GM18909 (cell line): ENCODE data around the gene PPP3CA.
"Not testable (repeated sequence)": the region's sequence is repeated elsewhere in the genome, so short reads cannot be mapped to it uniquely, and the experiment has no call there.

ENCODE experiments used
- ATAC-seq: cut with Tn5 transposase; IDR thresholded peaks from one replicate; pipeline ENCODE4 v1.9.1; 2021; ENCODE audit warnings: mild to moderate bottlenecking; ENCODE audit not compliant: unreplicated experiment, poor library complexity

Gene PPP3CA

GRCh38 chr4:101035487-101035886 lies 311.8 kb downstream of the PPP3CA start:
- ATAC-seq: no peak

- ATAC-seq: no peak
These were observed 313.3 kb downstream of the PPP3CA start for GRCh38 chr4:101033986-101034385.

GRCh38 chr4:101032541-101032940 lies 314.8 kb downstream of the PPP3CA start:
- no peak for ATAC-seq

GRCh38 chr4:101031971-101032370 lies 315.4 kb downstream of the PPP3CA start:
- no peak for ATAC-seq

- ATAC-seq: no peak
These were observed 318.4 kb downstream of the PPP3CA start for GRCh38 chr4:101028886-101029285.

- ATAC-seq: no peak
These were observed 319.6 kb downstream of the PPP3CA start for GRCh38 chr4:101027721-101028120.

GRCh38 chr4:101025755-101026154 lies 321.6 kb downstream of the PPP3CA start:
- no peak for ATAC-seq

- no peak for ATAC-seq
These were observed 324.9 kb downstream of the PPP3CA start for GRCh38 chr4:101022151-101023024.

- peak; percentile 67 for ATAC-seq
These were observed 326.4 kb downstream of the PPP3CA start for GRCh38 chr4:101020956-101021355.

- ATAC-seq: peak; percentile 69
These were observed 327.4 kb downstream of the PPP3CA start for GRCh38 chr4:101019941-101020401.

GRCh38 chr4:101019313-101019712 lies 328.0 kb downstream of the PPP3CA start:
- ATAC-seq: no peak

- peak; percentile 69 for ATAC-seq
These were observed 328.5 kb downstream of the PPP3CA start for GRCh38 chr4:101018836-101019235.

GRCh38 chr4:101014417-101014816 lies 332.9 kb downstream of the PPP3CA start:
- peak; percentile 41 for ATAC-seq

GRCh38 chr4:101010987-101011386 lies 336.3 kb downstream of the PPP3CA start:
- ATAC-seq: no peak

- peak; percentile 73 for ATAC-seq
These were observed 337.9 kb downstream of the PPP3CA start for GRCh38 chr4:101009471-101009870.

GRCh38 chr4:101008503-101008902 lies 338.8 kb downstream of the PPP3CA start:
- ATAC-seq: no peak

- peak; percentile 48 for ATAC-seq
These were observed 341.7 kb downstream of the PPP3CA start for GRCh38 chr4:101005659-101006058.

- no peak for ATAC-seq
These were observed 346.8 kb downstream of the PPP3CA start for GRCh38 chr4:101000496-101000895.

- ATAC-seq: no peak
These were observed 351.7 kb downstream of the PPP3CA start for GRCh38 chr4:100995671-100996070.

- ATAC-seq: not testable (repeated sequence)
These were observed 352.3 kb downstream of the PPP3CA start for GRCh38 chr4:100995002-100995401.

GRCh38 chr4:100991332-100992069 lies 355.8 kb downstream of the PPP3CA start:
- not testable (repeated sequence) for ATAC-seq
